Activated gamma-delta T cell treated with anti-CD3 and anti-CD28 coated beads, Interleukin-2, amount 50 U/mL, for 16 hours (primary cell): Measurements from ENCODE around the gene SNAP91.

Experiments
- DNase-seq: peaks from one replicate; pipeline ENCODE4 v3.0.0-alpha.2; 2020; ENCODE audit warnings: low read depth

The SNAP91 gene

GRCh38 chr6:83536647-83537589, 172.0 kb downstream of the SNAP91 start:
- DNase-seq, result no peak

GRCh38 chr6:83536034-83536646, 172.8 kb downstream of the SNAP91 start:
- DNase-seq, result peak; percentile 21

GRCh38 chr6:83518816-83519480, 190.0 kb downstream of the SNAP91 start:
- DNase-seq, result no peak

GRCh38 chr6:83517500-83517899, 191.4 kb downstream of the SNAP91 start:
- no peak for DNase-seq

GRCh38 chr6:83514866-83515466, 193.9 kb downstream of the SNAP91 start:
- DNase-seq, result no peak

GRCh38 chr6:83514466-83514865, 194.4 kb downstream of the SNAP91 start:
- DNase-seq, result no peak

- DNase-seq, result peak; percentile 0
Measured at GRCh38 chr6:83511901-83512681, 196.8 kb downstream of the SNAP91 start, which contains the start of gene PRSS35. TSS of gene PRSS35 (plus strand) at chr6:83512534. CDS start at chr6:83523442, 10,908 bp downstream.

- no peak for DNase-seq
Measured at GRCh38 chr6:83511266-83511665, 197.6 kb downstream of the SNAP91 start.

- DNase-seq, result no peak
Measured at GRCh38 chr6:83510791-83511190, 198.1 kb downstream of the SNAP91 start.

GRCh38 chr6:83509441-83509840, 199.5 kb downstream of the SNAP91 start:
- no peak for DNase-seq

GRCh38 chr6:83505356-83505755, 203.5 kb downstream of the SNAP91 start:
- DNase-seq, result no peak
